ENCODE data around the gene PRKG1.
"Not testable (repeated sequence)": the region's sequence is repeated elsewhere in the genome, so short reads cannot be mapped to it uniquely, and the experiment has no call there.

The PRKG1 gene

DNA sequence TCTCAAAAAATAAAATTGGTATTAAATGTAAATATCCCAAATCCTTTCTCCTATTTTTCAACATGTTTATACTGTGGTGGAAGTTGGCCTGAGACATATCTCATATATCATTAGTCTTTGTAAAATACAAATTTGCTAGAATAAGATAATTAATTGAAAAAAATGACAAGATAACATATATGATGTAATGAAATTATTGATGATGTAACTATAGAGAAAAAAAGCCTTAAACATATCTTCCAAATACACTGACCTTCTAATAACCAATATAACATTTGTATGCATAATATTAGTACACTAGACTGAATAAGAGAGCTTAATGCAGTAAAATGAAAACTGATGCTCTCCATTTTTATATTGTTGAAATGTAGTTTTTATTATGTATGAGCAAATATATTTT, 104.3 kb downstream of the PRKG1 start:
- no peak for DNase-seq

GRCh38 chr10:51180141-51180540, 105.9 kb downstream of the PRKG1 start:
- DNase-seq: no peak

- DNase-seq: no peak
Measured at GRCh38 chr10:51183783-51184182, 109.5 kb downstream of the PRKG1 start.

- DNase-seq: no peak
Measured at GRCh38 chr10:51186361-51186760, 112.1 kb downstream of the PRKG1 start.

DNA sequence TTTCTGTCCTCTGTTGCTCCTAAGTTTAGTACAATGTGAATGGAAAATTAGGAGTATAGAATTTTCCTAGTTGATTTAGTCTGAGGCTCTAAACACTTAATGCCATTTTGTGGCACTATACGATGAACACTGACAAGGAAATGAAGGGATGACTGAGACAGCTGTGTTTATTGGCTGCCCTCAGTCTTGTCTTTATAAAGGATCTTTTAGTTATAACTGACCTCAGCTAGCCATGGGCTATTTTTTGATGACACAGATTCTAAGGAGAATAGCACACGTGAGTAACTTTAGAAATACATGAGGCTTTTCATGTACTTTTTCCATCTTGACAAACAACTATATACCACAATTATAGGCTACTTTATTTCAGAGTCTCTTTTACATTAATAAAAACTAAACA, 113.7 kb downstream of the PRKG1 start:
- DNase-seq: no peak

DNA sequence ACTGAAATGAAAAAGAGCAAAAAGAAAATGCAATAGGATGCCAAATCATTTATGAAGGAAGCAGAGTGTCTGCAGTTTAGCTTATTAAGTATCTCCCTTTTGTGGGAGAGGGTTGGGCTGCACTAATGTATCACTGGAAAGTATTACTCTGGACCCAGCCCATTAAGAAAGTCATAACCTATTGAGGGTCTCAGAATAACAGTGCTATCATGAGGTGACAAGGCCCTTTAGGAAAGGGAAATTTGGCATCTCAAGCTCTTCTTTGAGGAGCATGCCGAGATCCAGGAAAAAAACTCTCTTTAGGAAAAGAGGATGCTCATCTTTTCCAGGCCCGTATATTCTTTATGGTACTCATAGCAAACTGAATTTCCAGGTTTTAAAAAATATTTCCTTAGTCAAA, 114.6 kb downstream of the PRKG1 start:
- no peak for DNase-seq

GRCh38 chr10:51196508-51197175, 122.4 kb downstream of the PRKG1 start:
- DNase-seq: no peak

DNA sequence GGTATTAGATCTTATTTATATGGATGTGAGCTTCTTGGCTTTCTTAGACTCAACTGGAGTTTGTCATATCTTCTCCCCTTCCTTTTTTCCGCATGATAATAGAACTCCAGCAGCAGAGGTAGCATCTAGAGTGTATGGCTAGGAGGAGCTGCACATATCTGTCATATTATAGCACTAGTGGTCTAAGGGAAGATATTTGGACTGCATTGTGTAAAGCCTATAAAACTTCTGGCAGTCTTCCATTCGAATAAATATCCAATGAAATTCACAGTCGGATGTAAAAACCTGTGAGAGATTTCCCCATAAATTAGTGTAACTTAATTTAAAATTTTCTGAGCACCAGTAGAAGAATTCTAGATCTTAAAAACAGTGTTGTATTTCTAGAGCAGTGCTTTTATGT, 123.9 kb downstream of the PRKG1 start:
- DNase-seq: no peak

- no peak for DNase-seq
Measured at GRCh38 chr10:51201947-51202346, 127.7 kb downstream of the PRKG1 start.

GRCh38 chr10:51203359-51203758, 129.1 kb downstream of the PRKG1 start:
- no peak for DNase-seq

- DNase-seq: no peak
Measured at GRCh38 chr10:51204066-51204465, 129.8 kb downstream of the PRKG1 start.

DNA sequence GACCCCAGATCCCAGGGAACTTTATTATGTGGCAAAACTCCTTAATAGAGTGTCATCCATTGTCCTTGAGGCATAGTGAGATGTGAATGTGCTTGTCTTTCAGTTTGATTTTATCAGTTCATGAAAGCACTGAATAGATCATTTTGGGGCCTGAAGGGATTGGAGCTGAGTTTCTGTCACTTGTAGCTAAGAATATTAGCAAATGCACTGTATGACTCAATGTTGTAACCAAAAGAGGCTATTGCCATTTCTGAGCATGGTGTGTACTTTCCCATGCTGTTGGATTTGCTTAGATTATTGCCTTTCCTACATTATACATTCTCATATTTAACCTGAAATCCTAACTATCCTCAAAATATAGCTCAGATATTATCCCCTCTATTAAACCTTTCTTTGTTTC, 130.4 kb downstream of the PRKG1 start:
- DNase-seq: no peak

DNA sequence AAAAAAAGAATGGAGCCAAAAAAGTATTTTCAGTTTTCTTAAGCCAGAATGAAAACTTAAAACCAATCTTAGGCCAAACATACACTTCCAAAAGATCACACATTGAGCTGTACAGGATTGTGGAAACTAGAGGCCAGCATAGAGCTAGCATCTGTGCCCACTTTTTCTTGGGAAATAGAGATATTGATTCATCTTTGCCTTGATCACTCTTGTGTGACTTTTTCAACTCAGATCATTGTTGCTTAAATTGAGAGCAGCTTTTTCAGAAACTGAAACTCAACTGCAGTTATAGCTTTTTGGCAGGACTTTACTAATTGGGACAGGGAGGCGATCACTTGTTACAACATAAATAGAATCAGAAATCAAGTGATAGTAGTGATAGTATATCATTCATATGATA, 132.2 kb downstream of the PRKG1 start:
- no peak for DNase-seq

DNA sequence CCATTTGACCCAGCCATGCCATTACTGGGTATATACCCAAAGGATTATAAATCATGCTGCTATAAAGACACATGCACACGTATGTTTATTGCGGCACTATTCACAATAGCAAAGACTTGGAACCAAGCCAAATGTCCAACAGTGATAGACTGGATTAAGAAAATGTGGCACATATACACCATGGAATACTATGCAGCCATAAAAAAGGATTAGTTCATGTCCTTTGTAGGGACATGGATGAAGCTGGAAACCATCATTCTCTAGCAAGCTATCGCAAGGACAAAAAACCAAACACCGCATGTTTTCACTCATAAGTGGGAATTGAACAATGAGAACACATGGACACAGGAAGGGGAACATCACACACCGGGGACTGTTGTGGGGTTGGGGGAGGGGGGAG, 138.7 kb downstream of the PRKG1 start:
- not testable (repeated sequence) for DNase-seq

- no peak for DNase-seq
Measured at GRCh38 chr10:51214207-51215196, 140.2 kb downstream of the PRKG1 start.

- DNase-seq: no peak
Measured at GRCh38 chr10:51215951-51216834, 141.9 kb downstream of the PRKG1 start.

- DNase-seq: no peak
Measured at GRCh38 chr10:51217505-51217904, 143.2 kb downstream of the PRKG1 start.

- DNase-seq: no peak
Measured at GRCh38 chr10:51224671-51225161, 150.4 kb downstream of the PRKG1 start.

GRCh38 chr10:51227897-51228713, 153.8 kb downstream of the PRKG1 start:
- no peak for DNase-seq

DNA sequence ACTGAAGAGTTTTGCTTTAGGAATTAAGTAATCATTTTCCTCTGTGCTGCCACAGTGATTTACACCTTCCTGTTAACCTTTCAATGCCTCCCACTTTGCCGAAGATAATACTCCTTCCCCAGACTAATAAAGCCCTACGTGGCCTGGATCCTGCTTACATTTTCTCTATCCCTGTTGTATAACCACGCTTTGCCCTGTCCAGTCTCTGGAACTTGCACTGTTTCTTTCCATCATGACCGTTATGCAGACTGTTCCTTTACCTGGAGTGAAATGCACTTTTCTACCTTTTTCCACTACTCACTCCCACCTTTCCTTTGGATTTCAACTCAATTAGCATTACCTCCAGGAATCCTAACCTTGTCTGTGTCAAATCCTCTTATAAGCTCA, 154.4 kb downstream of the PRKG1 start:
- DNase-seq: no peak

- no peak for DNase-seq
Measured at GRCh38 chr10:51230887-51231585, 156.7 kb downstream of the PRKG1 start.
